T-helper 1 cell treated with Interleukin-12 subunit alpha and Interleukin-12 subunit beta and Interleukin-4 antibody, amounts not matched to agents 30 ng/mL and 1 ng/mL, for 36 hours (primary cell): ENCODE measurements around the gene NFASC. TPM values are rescaled to one million over a fixed set of nuclear protein-coding genes. Genes with fewer than 3 reads are reported as not detected.

Experiments
- intact Hi-C: fragments of 100-400 bp; cut with micrococcal nuclease; formaldehyde crosslinking; loops from one replicate; pipeline ENCODE4 v1.15.1; 2024
- total RNA-seq: library from RNA; stranded (reverse); gene quantifications from 2 replicates; pipeline ENCODE4 v1.2.3, GENCODE V29; 2022

NFASC gene
- total RNA-seq, 1 donor from 2014 or later, result 0.20 TPM

GRCh38 chr1:205001162-205001561, 130.5 kb downstream of the NFASC start:
- intact Hi-C loops, result no loop called here

- intact Hi-C loops, result no loop called here
Observed at GRCh38 chr1:205002705-205003104, 132.0 kb downstream of the NFASC start.

GRCh38 chr1:205003358-205004131, 132.9 kb downstream of the NFASC start:
- intact Hi-C loops, result no loop called here

DNA sequence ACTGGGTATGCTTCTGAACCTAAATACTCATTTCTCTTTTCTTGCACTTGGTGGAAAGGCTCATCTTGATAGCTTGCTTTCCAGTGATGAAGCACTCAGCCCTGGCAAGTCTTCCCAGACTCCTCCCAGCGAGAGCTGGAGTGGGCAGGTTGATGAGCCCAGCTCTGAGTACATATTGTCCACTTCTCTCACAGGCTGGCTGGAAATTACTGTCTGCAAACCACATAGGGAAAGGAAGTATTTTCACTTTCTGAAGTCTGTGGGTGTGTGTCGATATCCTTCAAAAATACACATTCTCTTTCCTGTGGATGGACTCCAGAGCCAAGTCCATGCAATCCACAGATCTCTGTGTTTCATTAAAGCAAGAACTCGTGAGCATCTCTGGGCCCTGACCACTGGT, 133.7 kb downstream of the NFASC start:
- intact Hi-C loops, result no loop called here

GRCh38 chr1:205008896-205009295, 138.2 kb downstream of the NFASC start:
- intact Hi-C loops, result no loop called here

GRCh38 chr1:205009670-205010069, 139.0 kb downstream of the NFASC start:
- intact Hi-C loops, result no loop called here

DNA sequence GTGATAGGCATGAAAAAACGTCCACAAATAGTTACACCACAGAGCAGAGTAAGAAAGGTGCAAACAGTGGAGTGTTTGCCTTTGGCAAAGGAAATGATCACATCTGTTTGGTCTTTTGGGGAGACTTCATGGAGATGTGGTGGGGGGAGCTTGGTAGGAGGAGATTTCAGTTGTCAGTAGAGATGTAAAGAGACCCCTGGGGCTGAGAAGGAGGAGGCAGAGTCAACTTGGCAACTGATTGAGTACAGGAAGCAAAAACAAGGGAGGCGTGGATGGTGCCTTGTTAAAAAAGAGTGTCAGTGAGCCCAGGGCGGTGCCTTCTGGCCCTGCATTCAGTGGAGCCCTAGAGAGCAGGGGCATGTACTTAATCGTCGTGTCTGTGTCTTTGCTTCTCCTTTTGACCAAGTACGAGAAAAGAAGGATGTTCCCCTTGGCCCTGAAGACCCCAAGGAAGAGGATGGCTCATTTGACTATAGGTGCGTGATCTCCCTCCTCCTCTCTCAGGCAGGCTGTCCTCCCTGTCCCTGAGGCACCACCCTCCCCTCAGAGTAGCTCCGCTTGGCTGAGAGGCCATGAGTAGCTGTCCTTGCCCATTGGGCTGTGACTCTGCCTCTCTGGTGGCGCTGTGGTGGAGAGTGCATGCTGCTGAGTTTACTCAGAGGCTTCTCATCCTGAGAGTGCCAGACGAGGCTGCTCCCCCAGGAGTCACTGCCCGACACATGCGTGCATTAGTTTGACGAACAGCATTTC, 141.9 kb downstream of the NFASC start:
- intact Hi-C loops, result no loop called here

DNA sequence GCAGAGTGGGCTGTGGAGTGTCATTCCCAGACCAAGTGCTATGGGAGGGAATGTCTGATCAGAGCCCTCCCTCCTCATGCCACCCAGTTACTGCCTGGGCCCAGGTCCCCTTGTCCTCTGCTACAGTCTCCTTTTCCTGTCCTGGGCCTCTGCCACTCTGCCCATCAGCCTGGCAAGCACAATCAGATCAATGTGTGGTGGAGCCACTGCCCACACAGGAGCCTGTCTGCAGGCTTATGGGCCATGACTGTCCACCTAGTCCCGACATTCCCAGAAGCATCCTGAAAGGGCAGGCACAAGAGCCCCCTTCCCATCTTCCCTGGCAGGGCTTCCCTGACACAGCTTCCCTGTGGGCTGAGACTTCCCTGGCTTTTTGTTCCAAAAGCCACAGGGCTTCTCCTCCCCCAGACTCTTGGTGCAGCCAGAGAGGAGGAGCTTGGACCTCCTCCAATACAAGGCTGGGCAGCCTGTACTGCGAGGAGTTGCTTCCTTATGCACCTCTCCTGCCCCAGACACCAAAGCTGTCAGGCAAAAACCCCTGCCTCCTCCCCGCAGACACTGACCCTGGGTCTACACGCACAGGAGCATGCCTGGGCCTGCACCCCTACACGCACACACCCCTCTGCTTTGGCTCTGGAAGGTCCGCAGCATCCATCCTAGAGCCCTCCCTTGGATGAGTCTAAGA, 143.2 kb downstream of the NFASC start:
- intact Hi-C loops, result no loop called here

GRCh38 chr1:205014783-205015182, 144.1 kb downstream of the NFASC start:
- intact Hi-C loops, result no loop called here

DNA sequence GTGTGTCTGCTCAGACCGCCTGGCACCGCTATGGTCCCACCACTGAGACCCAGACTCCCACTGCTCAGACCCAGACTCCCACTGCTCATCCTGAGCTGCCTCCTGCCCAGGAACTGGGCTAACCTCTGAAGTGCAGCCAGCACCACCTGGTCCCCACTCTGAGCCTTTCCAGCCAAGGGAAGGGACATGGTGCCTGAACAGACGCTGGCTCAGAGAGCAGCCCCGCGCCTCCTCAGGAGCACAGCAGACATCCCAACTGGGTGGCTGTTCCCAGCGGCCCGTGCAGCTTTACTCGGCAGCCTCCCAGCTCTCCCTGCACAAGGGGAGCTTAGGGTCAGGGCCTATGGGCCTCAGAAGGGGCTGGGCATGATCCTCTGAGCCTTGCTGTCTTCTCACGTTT, 144.6 kb downstream of the NFASC start:
- intact Hi-C loops, result no loop called here

GRCh38 chr1:205016075-205016474, 145.4 kb downstream of the NFASC start:
- intact Hi-C loops, result no loop called here

DNA sequence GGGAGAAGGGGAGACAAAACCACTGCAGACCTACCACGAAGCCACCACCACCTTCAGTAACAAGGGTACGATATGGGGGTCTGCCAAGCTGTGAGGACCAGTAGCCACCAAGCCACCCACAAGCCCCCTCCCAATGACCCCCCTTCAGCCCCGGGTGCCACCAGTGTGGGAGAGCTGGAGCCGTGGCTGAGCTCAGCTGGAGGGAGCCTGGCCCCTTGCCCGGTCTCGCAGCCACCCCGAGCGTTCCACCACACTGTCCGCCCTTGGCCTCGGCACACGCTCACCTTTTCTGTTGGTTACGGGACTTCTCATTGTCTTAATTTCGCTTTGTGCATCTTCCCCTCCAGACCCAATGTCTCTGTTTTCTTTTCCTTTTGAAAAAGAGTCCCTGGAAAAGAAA, 145.9 kb downstream of the NFASC start:
- intact Hi-C loops, result no loop called here

GRCh38 chr1:205017001-205017400, 146.3 kb downstream of the NFASC start:
- intact Hi-C loops, result no loop called here

GRCh38 chr1:205017766-205018165, 147.1 kb downstream of the NFASC start:
- intact Hi-C loops, result no loop called here

DNA sequence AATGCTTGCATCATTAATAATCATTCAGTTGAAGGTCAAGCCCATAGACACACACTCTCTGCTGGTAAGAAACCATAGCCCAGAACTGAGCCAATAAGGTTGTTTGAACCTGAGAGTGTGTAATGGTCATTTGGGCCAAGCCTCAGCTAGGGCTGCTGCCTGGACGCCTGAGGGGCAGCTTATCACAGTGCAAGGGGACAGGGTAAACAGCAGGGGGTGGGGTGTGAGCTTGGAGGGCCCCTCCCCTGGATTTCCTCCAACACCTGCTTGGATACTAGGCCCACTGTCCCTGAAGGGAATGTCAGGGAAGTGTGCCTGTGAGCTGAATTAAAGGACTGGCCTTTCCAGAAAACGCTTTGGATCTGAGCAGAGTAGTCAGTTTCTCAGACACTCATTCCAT, 147.7 kb downstream of the NFASC start:
- intact Hi-C loops, result no loop called here

- intact Hi-C loops, result no loop called here
Observed at GRCh38 chr1:205020466-205020865, 149.8 kb downstream of the NFASC start.

GRCh38 chr1:205024679-205025078, 154.0 kb downstream of the NFASC start:
- intact Hi-C loops, result no loop called here

GRCh38 chr1:205025239-205025638, 154.6 kb downstream of the NFASC start:
- intact Hi-C loops, result no loop called here

DNA sequence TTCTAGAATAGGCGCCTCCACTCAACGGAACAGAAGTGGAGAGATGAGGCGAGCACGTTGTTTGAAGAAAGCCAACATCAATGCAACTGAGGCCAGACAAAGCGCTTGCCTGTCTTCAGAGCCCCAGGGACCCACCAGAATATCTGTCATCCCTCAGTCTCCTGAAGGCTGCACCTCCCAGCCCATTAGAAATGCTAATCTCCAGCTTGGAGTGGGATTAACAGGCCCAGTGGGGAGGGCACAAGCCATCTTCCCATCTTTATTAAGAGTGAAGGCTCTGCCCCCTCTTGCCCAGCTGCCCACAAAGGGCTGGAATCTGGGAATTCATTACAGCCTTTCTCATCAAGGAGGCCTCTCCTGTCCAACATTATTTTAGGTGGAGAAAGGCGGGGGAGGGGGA, 155.5 kb downstream of the NFASC start:
- intact Hi-C loops, result no loop called here

GRCh38 chr1:205028390-205028789, 157.7 kb downstream of the NFASC start:
- intact Hi-C loops, result no loop called here

DNA sequence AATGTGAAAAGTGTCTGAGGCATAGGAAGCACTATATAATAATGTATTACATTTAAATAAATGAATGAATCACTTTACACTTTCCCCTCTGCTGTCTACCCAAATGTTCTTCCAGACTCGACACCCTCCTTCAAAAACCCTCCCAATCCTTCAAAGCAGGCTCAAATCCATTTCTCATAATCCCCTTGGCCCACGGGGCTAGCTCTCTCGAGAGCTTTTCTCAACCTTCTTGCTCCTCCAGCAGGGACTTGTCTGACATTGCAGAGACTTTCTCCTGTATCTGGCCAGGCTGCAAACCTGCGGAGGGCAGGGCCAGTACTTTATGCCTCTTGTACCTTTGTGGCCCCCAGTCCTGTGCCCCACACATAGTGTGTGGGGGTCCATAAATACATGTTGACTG, 158.3 kb downstream of the NFASC start:
- intact Hi-C loops, result no loop called here

GRCh38 chr1:205030241-205030640, 159.6 kb downstream of the NFASC start:
- intact Hi-C loops, result no loop called here
